EH (cell line): Measurements from ENCODE around the gene RAPSN.

ENCODE experiments used
- DNase-seq: peaks from one replicate; pipeline ENCODE4 v3.0.0-alpha.2; 2015; ENCODE audit warnings: low read depth

Gene RAPSN

DNA sequence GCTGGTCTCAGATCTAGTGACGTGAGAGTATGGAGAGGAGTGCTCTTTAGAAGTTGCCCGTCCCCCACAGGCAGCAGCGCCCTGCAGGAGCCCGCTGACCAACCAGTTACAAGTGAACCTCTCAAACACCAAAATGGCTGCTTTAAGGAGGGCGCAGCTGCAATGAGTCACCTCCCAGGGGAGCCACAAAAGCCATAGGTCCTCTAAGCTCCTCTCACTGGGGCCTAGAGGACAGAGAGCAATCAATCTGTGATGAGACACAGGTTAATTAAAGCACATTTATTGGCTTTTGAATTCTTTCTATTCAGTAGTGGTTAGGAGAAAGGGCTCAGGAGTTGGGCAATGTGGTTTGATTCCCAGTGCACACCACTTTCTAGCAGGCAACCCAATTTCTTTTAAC is 15.5 kb upstream of the RAPSN start:
- DNase-seq: peak; percentile 18

DNA sequence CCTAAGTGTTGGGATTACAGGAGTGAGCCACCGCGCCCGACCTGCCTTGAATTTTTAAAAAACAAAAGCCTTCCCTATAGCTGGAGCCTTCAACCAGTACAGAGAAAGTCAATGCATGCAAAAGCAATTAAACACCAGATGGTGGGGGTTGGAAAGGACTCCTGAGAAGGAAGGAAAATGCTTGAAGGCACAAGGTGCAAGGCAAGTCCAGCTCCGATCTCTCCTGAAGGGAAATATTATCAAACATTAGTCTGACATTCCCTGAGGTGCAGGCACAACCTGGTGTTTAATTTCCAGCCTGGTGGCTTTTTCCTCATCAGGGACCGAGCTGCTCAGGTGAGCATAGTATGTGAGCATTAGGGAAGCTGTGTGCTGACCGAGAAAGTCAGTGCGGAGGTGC is 12.9 kb upstream of the RAPSN start:
- DNase-seq: no peak

DNA sequence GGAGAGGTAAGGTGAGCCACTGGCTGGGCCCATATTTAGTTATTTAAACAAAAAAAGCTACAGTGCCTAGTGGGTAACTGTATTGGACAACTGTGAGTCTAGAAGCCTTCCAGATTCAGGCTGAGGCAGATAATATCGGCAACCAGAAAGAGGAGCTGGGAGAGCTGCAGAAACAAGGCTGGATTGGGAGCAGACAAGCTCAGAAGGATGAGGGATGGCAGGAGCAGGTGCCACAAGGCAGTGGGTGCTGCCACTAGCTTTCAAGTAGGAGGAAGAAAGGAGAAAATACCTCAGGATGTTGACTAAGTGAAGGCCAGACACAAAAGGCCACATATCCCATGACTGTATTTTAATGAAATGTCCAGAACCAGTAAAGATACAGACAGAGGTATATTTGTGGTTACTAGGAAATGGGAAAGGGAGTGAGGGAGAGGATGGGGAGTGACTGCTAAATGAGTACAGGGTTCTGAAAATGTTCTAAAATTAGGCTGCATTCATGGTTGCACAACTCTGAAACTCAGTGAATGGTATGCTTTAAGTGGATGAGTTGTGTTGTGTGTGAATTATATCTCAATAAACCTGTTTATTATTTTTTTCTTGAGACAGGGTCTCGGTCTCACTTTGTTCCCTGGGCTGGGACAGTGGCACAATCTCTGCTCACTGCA is 11.8 kb upstream of the RAPSN start:
- peak; percentile 46 for DNase-seq

DNA sequence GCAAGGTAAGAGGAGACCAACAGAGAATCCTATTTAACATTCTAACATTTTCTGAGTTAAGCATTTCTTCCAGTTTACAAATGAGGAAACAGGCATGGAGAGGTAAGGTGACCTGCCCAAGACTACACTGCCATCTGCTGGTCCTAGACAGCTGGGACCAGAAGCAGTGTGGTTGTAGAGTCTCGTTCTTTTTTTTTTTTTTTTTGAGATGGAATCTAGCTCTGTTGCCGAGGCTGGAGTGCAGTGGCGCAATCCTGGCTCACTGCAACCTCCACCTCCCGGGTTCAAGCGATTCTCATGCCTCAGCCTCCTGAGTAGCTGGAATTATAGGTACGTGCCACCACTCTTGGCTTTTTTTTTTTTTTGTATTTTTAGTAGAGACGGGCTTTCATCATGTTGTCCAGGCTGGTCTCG is 5.3 kb upstream of the RAPSN start:
- peak; percentile 86 for DNase-seq

DNA sequence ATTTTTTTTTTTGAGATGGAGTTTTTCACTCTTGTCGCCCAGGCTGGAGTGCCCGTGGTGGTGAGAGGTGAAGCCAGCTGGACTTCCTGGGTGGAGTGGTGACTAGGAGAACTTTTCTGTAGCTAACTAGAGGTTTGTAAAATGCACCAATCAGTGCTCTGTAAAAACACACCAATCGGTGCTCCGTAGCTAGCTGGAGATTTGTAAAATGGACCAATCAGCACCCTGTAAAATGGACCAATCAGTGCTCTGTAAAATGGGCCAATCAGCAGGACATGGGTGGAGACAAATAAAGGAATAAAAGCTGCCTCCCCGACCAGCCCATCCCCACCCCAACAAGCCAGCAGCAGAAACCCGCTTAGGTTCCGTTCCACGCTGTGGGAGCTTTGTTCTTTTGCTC is 4.4 kb upstream of the RAPSN start:
- no peak for DNase-seq

DNA sequence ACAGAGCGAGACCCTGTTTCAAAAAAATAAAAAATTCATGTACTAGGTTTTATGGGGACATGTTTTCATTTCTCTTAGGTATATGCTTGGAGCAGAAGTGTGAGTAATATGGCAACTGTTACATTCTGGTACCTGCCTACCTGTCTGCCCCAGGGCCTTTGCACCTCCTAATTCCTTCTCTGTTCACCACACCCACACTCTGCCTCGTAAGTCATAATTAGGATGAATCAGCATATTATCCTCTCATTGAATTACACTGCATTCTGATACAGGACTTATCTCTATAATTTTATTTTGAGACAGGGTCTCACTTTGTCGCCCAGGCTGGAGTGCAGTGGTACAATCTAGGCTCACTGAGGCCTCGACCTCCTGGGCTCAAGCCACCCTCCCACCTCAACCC is 3.1 kb upstream of the RAPSN start:
- no peak for DNase-seq

DNA sequence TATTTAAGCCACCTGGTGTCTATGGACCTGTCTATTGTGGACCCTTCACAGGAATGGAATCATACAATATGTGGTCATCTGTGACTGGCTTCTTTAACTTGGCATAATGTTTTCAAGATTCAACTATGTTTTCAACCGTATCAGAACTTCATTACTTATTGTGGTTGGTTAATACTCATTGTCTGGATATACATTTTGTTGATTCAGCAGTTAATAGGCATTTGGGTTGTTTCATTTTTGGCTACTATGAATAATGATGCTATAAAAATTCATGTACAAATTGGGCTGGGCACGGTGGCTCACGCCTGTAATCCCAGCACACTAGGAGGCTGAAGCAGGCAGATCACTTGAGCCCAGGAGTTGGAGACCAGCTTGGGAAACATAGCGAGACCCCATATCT is 2.5 kb upstream of the RAPSN start:
- DNase-seq: no peak

DNA sequence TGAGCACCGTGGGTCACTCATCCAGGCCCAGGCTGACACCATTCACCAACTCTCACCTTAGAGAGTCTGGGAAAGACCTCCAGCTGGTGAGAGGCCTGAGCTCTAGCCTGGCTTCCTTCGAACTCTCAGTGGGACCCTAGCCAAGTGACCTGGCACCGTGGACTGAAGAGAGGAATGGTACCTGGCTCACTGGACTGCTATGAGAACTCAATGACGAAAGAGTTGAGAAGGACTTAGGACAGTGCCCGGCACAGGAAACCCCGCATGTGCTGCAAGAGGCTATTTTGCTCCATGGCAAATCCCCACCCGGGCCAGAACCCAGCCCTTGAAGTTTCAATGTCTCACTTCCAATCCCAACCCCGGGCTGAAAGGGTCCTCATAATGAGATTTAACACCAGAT is 605 bp upstream of the RAPSN start:
- DNase-seq: no peak

DNA sequence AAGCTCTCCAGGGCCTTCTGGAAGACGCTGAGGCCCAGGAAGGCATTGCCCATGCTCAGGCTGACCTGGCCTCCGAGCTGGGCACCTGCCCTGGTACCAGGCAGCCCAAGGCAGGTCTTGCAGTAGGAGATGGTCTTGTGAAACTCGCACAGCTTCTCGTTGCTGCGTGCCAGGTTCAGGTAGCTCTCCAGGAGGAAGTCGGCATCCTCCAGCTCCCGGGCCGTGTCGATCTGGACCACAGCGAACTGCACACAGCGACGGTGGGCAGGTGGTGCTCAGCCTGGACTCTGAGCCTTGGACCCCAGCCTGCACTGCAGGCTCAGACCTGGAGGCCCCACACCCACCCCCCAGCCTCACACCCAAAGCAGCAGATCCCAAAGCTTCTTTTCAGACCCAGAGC is 1.0 kb downstream of the RAPSN start:
- no peak for DNase-seq

DNA sequence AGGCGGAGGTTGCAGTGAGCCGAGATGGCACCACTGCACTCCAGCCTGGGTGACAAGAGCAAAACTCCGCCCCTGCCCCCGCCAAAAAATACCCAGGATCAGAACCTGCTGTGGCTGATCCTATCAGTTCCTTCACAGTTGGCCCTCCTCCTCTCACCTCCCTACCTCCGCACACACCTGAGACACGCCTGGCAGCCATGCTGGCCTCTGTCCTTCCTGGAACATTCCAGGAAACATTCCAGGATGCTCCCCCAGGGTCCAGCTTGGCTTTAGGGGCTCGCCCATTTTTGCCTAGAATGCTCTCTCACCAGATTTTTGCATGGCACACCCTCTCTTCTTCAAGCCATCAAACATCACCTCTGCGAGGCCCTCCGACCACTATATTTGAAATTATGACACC is 2.1 kb downstream of the RAPSN start:
- no peak for DNase-seq

DNA sequence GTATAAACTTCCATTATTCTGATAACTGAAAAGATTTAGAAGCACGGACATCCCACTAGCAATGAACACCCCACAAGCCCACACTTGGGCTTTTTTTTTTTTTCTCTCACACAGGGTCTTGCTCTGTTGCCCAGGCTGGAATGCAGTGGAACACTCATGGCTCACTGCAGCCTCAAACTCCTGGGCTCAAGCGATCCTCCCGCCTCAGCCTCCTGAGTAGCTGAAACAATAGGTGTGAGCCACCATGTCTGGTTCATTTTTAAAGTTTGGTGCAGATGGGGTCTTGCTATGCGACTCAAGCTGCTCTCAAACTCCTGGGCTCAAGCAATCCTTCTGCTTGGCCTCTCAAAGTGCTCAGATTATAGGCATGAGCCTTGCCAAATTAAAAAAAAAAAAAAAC is 3.1 kb downstream of the RAPSN start:
- no peak for DNase-seq

DNA sequence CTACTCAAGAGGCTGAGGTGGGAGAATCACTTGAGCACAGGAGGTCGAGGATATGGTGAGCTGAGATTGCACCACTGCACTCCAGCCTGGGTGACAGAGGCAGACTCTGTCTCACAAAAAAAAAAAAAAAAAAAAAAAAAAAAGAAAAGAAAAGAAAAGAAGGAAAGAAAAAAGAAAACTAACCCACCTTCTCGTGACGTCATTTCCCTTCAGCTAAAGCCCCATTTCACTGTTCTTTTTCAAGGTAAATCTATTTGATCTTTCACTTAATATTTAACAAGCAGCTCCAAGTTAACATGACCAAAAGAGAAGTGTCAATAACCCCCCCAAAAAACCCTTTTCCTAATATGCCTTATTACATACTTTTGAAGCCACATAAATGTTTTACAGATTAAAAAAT is 5.1 kb downstream of the RAPSN start:
- no peak for DNase-seq

DNA sequence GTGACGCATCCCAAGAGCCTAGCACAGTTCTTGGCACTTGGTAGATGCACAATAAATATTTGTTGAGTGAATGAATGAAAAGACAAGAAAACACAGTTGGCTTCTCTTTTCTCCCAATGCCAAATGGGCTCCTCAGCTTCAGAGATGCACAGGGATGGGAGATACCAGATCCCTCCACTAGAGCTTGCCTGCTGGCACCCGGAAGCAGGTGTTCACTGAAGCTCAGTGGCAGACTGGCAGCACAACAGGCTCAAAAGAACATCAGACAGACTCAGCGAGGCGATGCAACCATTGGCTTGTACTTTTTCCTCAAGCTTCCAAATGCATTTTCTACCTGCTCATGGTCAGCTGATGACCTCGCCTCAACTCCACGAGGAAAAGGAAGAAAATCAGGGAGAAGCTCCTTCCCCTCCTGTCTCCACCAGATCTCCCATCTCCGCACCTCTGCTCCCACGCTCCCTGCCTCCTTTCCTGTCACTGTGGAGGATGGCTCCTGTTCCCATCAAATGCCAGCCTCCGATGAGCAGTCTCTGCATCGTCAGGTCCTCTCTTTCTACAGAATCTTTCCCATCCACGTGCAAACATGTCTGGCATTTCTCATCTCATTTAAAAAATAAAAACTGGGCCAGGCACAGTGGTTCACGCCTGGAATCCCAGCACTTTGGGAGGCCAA is 5.8 kb downstream of the RAPSN start:
- no peak for DNase-seq

DNA sequence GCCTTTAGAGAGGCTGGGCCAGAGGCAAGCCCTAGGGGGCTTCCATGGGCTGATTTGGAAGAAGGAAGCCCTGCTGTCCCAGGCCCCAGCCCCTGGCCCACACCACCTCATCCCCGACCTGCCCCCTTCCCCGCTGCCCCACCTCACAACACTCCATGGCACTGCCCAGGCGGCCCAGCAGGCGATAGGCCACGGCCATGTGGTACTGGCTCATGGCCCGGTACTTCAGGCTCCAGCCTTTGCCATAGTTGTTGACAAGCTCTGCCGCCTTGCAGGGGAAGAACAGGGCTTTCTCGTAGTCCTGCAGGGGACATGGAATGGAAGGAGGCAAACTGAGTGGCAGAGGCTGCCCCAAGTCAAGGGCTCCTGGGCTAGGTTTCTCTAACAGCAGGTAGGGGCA is 6.4 kb downstream of the RAPSN start:
- DNase-seq: no peak

DNA sequence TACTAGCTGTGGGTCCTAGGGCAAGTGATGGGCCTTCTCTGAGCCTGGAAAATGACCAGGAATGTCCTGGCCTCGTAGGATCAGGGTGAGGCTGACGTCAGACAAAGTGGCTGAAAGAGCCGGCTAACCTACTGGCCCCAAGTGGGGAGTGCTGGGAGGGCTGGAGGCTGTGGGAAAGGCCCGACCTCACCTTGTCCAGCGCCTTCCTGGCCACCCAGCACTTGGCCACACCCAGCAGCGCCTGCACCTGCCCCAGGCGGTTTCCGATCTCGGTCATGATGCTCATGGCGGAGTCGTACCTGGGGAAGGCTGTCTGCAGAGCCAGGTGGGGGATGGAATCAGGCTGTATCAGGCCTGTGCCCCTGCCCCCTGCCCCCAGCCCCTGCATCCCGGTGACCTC is 7.5 kb downstream of the RAPSN start:
- no peak for DNase-seq

DNA sequence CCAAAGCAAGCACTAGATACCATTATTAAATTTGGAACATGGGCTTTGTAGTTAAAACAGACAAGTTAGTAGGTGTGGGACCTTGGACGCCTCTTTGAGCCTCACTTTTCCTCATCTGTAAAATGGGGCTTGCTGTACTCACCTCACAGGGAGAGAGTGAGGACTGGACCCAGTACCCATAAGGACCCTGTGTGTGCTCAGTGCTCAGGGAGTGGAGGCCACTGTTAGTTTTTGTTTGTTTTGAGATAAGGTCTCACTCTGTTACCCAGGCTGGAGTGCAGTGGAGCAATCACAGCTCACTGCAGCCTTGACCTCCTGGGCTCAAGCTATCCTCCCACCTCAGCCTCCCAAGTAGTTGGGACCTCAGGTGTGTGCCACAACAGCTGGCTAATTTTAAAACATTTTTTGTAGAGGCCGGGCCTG is 8.9 kb downstream of the RAPSN start:
- no peak for DNase-seq

DNA sequence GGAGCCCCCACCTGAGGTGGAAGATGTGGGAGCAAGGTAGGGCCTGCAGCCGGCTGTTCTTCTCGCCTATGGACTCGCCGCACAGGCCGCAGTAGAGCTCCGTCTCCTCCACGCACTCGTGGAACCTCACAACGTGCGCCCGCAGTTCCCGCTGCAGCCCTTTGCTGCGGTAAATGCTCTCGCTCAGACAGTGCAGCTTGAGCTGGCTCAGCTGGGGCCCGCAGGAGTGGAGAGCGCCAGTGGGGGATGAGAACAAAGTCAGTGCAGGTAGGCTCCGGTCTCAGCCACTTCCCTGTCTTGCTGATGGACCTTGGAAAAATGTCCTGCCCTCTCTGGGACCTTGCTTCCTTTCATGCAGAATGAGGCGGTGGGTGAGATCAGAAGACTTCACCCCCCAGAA is 10.2 kb downstream of the RAPSN start:
- no peak for DNase-seq

DNA sequence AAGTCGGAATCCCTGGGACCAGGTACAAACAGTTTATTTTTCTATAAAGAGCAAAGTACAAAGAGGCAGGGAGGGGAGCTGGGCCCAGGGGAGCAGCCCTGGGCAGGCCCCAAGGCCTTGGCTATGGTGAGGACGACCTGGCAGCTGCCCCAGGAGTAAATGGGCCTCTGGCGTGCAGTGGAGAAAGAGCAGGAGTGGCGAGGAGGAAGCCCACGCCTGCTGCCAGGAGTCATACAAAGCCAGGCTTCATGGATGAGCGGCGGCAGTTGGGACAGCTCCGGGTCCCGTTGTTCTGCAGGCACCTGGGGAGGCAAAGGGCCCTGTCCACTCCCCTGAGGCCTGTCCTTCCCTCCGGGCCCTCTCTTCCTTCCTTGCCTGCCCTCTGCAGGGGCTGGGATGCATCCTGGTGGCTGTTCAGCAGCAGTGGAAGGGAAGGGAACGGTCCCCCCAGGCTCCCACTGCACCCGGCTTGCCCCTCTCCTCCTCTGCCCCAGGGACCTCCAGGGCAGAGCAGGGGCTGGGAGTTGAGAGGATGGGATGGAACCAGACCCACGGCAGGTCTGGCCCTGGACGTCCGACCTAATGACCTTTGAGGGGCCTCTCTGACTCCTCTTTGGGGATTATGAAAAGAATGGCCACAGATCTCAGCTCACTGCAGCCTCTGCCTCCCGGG is 11.1 kb downstream of the RAPSN start:
- DNase-seq: no peak

DNA sequence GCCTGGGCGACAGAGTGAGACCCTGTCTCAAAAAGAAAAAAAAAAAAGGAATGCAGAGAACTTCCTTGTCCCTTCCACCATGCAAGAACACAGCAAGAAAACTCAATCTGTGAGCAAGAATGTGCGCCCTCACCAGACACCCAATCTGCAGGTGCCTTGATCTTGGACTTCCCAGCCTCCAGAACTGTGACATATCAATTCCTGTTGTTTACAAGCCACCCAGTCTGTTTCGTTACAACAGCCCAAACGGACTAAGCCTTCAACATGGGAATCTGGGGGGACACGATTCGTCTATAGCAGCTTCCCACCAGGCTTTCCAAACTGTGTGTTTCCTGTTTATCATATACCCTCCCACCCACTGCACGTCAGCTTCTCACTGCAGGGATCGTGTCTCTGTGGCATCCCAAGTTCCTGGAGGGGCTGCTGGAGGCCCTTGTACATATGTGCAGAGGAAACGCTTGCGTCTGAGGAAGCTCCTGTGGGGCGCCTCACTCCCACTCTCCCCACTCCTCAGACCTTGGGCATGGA is 11.7 kb downstream of the RAPSN start:
- no peak for DNase-seq

DNA sequence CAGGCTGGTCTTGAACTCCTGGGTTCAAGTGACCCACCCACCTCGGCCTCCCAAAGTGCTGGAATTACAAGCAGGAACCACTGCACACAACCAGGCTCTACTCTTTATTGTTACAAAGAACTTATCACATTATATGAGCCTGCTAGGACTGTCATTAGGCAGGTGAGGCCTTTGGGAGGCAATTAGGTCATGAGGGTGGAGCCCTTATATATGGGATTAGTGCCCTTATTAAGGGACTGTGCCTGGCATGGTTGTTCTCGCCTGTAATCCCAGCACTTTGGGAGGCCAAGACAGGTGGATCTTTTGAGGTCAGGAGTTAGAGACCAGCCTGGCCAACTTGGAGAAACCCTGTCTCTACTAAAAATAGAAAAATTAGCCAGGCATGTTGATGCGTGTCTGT is 12.2 kb downstream of the RAPSN start:
- no peak for DNase-seq

DNA sequence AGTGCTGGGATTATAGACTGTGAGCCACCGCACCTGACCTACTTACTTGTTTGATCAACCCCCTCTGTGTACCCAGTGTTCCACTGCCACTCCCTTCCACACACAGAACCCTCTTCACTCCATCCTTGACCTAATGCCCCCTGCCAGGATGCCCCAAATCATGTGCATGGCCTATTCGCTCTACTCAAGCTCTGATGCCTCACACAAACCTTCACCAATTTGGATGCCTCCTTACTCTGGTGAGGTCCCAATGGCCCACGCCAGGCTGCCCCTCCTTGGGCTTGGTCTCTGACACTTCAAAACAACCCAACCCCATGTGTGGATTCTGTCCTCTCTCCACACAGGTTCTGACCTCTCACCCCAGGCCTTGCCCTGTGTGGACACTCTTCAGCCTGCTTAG is 13.2 kb downstream of the RAPSN start:
- DNase-seq: no peak

DNA sequence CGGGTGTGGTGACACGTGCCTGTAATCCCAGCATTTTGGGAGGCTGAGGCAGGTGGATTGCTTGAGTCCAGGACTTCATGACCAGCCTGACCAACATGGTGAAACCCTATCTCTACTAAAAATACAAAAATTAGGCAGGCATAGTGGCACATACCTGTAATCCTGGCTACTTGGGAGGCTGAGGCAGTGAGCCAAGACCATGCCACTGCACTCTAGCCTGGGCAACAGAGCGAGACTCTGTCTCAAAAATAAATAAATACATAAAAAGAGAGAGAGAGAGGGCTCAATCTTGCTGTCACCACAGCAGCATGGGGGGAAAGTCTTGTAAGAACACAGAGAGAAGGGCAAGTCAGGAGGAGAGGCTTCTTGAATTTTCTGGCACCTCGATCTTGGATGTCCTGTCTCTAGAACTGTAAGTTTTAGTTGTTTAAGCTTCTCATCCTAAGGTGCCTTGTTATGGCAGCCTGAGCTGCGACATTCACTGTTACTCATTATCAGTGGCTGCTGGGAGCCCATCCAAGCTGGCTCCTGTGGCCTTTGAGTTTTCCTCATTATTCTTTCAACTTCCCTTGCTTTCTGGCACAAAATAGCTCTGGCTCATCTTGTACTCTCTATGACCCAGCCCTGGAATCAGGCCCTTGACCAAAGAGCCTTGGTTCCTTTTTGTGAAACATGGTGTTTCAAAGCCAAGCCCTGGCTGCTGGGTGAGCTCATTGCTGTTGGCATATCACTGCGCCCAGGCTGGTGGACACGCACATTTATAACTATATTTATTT is 14.7 kb downstream of the RAPSN start:
- DNase-seq: peak; percentile 84

DNA sequence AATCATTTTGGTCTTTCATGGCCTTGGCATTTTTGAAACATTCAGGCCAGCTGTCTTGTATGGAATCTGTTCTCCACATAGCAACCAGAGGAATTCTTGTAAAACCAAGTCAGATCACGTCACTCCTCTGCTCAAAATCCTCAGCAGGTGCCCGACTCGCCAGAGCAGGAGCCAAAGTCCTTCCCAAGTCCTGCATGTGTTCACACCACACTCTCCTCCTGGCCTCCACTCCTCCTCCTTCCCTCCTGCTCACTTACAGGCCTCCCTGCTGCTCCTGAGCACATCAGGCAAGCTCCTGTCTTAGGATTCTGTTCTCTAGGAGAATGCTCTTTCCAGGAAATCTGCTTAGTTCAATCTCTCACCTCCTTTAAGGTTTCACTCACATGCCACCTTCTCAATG is 15.8 kb downstream of the RAPSN start:
- peak; percentile 69 for DNase-seq
